ENCODE measurements around the gene SULT1C2. TPM values are rescaled to one million over a fixed set of nuclear protein-coding genes. Genes with fewer than 3 reads are reported as not detected.
A peak's percentile ranks its signal among the peaks of the same experiment; 100 is the strongest.

The SULT1C2 gene
- total and polyA plus RNA-seq, 2 of the 8 experiments (the other 6 are each of a cell fraction or from before 2014, with no cell fraction given): 2.2 to 2.8 TPM

DNA sequence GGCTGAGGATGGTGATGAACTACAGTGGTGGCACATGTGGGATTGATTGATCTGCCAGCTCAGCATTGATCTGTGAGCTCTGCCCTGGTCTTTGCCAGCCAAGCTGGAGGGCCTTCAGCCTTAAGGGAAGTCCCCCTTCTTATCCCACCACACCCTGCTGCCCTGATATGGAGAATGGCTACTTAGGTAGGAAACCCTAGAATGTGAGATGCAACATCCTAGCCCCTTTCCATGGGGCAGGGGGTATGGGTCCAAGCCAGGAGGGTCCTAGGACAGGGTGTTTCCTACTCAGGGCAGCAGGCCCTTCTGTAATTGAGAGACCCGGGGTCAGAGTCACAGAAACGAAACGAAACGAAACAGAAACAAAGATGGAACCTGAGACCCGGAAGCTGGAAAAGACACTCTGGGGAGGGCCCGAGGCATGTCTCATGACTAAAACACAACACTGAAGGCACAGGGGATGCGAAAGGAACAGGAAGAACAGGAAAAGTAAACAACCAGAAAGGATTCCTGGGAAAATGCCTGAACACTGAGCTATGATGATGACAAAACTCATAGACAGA, 16.9 kb upstream of the SULT1C2 start:
- no peak overlapping the region for H3K9ac ChIP-seq (replicated peaks in 1 of 4; ENCODE audit: extremely low read depth in 1 of 4, low read depth in 3 of 4, low read length in 3 of 4)
- H3K56ac ChIP-seq (replicated peaks; ENCODE audit: insufficient read length, low read depth, low read length): no peak overlapping the region
- no peaks in the 10 kb centered on the region for H3K23me2 ChIP-seq (ENCODE audit: low read depth, low read length)
- no peak overlapping the region for H2AK5ac ChIP-seq (ENCODE audit: low read depth, low read length)
- H2BK5ac ChIP-seq (ENCODE audit: low read depth, low read length): no peak overlapping the region
- ChIA-PET CTCF (ENCODE audit: partially characterized antibody) (no interaction called here), POLR2A (ENCODE audit: partially characterized antibody) (interaction anchor here (1.3 kb wide), 1 partner anchor 17 kb away, joined by 3 read pairs; the partner anchor contains the start of gene SULT1C2)
- H4K91ac ChIP-seq (replicated peaks; ENCODE audit: insufficient read length, low read length): no peak overlapping the region
- H3K18ac ChIP-seq (ENCODE audit: extremely low read depth, low read length): no peak overlapping the region
- H2BK12ac ChIP-seq (ENCODE audit: low read depth, low read length): no peak overlapping the region
- H2AFZ ChIP-seq (ENCODE audit: low read length): no peak overlapping the region; the same call in 1 of the 2 replicates
- no peaks in the 10 kb centered on the region for H4K20me1 ChIP-seq (replicated peaks in 1 of 2; ENCODE audit: control insufficient read depth in 1 of 2, insufficient read depth in 2 of 2, low read length in 2 of 2)
- no peak overlapping the region for H4K5ac ChIP-seq (ENCODE audit: insufficient read length, low read depth, low read length)
- no peaks in the 10 kb centered on the region for H3K9me3 ChIP-seq (ENCODE audit: insufficient read depth in 2 of 2, low read depth in 1 of 2, low read length in 1 of 2)
- H3K27me3 ChIP-seq (replicated peaks in 1 of 4; ENCODE audit: control insufficient read depth in 3 of 4, extremely low read depth in 1 of 4, insufficient read depth in 3 of 4, low read length in 3 of 4): no peaks in the 10 kb centered on the region
- H3K23ac ChIP-seq (ENCODE audit: insufficient read length): no peak overlapping the region
- no peaks in the 10 kb centered on the region for H3K79me2 ChIP-seq (ENCODE audit: control insufficient read depth in 1 of 2, insufficient read depth in 2 of 2, low read length in 2 of 2)
- no peaks in the 10 kb centered on the region for H3K4me1 ChIP-seq (replicated peaks in 1 of 4; ENCODE audit: control insufficient read depth in 3 of 4, insufficient read depth in 4 of 4, low read length in 3 of 4)
- no peak overlapping the region for H3K4me2 ChIP-seq (ENCODE audit: insufficient read depth in 1 of 2, low read depth in 2 of 2, low read length in 2 of 2)
- no peak overlapping the region for H3K4me3 ChIP-seq (ENCODE audit: extremely low read depth in 1 of 4, insufficient read depth in 2 of 4, low read depth in 3 of 4, low read length in 4 of 4)
- no peak overlapping the region for H3K4ac ChIP-seq (replicated peaks; ENCODE audit: insufficient read length, low read depth, low read length)
- no peak for FAIRE-seq
- WGBS, 2 experiments (ENCODE audit: extremely low coverage in 1 of 2, insufficient coverage in 1 of 2, insufficient read length in 1 of 2, insufficient replicate concordance in 2 of 2, low coverage in 1 of 2, low lambda C conversion rate in 2 of 2, missing lambda C conversion rate in 1 of 2): 98% methylated on average over 7 of the region's 7 CpGs; no CpG with 5 or more reads in 1 of the 2 experiments
- TF ChIP-seq KDM1A (IDR thresholded peaks at IDR 0.05; ENCODE audit: borderline replicate concordance, low read length) (0 out of 2 replicates have a peak, but pooled peaks have one; percentile 18), RBBP5 (IDR thresholded peaks at IDR 0.05; ENCODE audit: borderline replicate concordance, low read depth, low read length) (no peak)
- no peak for DNase-seq (ENCODE audit: low read depth in 1 of 2, low spot score in 2 of 2)
- H2BK15ac ChIP-seq (ENCODE audit: low read length): no peak overlapping the region
- no peaks in the 10 kb centered on the region for H3K36me3 ChIP-seq (ENCODE audit: control insufficient read depth in 2 of 4, insufficient read depth in 4 of 4, low read length in 3 of 4)
- no peak overlapping the region for H4K8ac ChIP-seq (ENCODE audit: extremely low read depth, insufficient read depth, low read length)
- no peaks in the 10 kb centered on the region for H3K79me1 ChIP-seq (ENCODE audit: low read depth, low read length)
- no peak overlapping the region for H2BK20ac ChIP-seq (ENCODE audit: low read length)
- no peak overlapping the region; the same call in 1 of the 2 replicates for H3K27ac ChIP-seq (ENCODE audit: low read depth, low read length)
- H3K14ac ChIP-seq (ENCODE audit: insufficient read length): no peak overlapping the region
- H2BK120ac ChIP-seq (replicated peaks; ENCODE audit: low read depth, low read length): no peak overlapping the region

Data from H1 (cell line).